BJ (cell line): ENCODE data around the gene RCAN2. TPM values are rescaled to one million over a fixed set of nuclear protein-coding genes. Genes with fewer than 3 reads are reported as not detected.

Experiments used
- CTCF ChIA-PET: fragments of 350-600 bp; formaldehyde crosslinking; extraction: SDS; loops from one replicate; lab custom pipeline; 2021; ENCODE audit warnings: antibody characterized with exemption, inconsistent platforms; lab: Yijun Ruan, JAX
- POLR2A ChIA-PET: fragments of 300-600 bp; sonication (Branson Sonifier 250); formaldehyde crosslinking; extraction: SDS; loops from one replicate; lab custom pipeline; 2021; ENCODE audit warnings: antibody characterized with exemption; lab: Charles Lee
- DNase-seq: peaks from one replicate; pipeline ENCODE4 v3.0.0-alpha.2; 2011; ENCODE audit warnings: low read depth
- H3K27me3 ChIP-seq: 2 replicates; pipeline ENCODE4 v1.6.0; 2011; ENCODE audit warnings: low read length; ENCODE audit not compliant: control insufficient read depth, insufficient read depth
- H3K36me3 ChIP-seq: 2 replicates; pipeline ENCODE4 v1.5.1; 2011; ENCODE audit warnings: low read length; ENCODE audit not compliant: control insufficient read depth, insufficient read depth
- H3K4me3 ChIP-seq: 2 replicates; pipeline ENCODE4 v1.5.1; 2011; ENCODE audit warnings: low read depth, mild to moderate bottlenecking, control low read depth, low read length
- CTCF ChIP-seq: IDR thresholded peaks from 2 replicates; pipeline ENCODE4 v1.5.1; 2011; ENCODE audit warnings: low read depth, mild to moderate bottlenecking, control low read depth, inconsistent platforms, low read length, moderate library complexity; ENCODE audit not compliant: insufficient read depth
- polyA plus RNA-seq: library from polyadenylated mRNA; depleted of rRNA; stranded (reverse); fragments of >200 nt; gene quantifications from 2 replicates; pipeline ENCODE4 v1.2.3, GENCODE V29; 2011

RCAN2 gene
- polyA plus RNA-seq, 1 experiment, result 5.9 TPM

GRCh38 chr6:46526607-46527006 lies 35.4 kb upstream of the RCAN2 start:
- ChIA-PET POLR2A (no interaction called here), CTCF (no interaction called here)
- TF ChIP-seq CTCF, result no peak
- no peaks in the 10 kb centered on the region for H3K27me3 ChIP-seq
- no peak for DNase-seq
- no peak overlapping the region for H3K4me3 ChIP-seq
- no peaks in the 10 kb centered on the region for H3K36me3 ChIP-seq

GRCh38 chr6:46525583-46525982 lies 34.3 kb upstream of the RCAN2 start:
- no peak overlapping the region for H3K4me3 ChIP-seq
- no peak for DNase-seq
- CTCF ChIA-PET, result no interaction called here
- POLR2A ChIA-PET, result no interaction called here
- H3K36me3 ChIP-seq, result no peaks in the 10 kb centered on the region
- TF ChIP-seq CTCF, result no peak
- H3K27me3 ChIP-seq, result no peaks in the 10 kb centered on the region

GRCh38 chr6:46521464-46521971 lies 30.3 kb upstream of the RCAN2 start:
- H3K4me3 ChIP-seq, result no peak overlapping the region
- CTCF ChIA-PET, result no interaction called here
- no peak for DNase-seq
- H3K27me3 ChIP-seq, result no peaks in the 10 kb centered on the region
- TF ChIP-seq CTCF, result no peak
- POLR2A ChIA-PET, result no interaction called here
- no peaks in the 10 kb centered on the region for H3K36me3 ChIP-seq

- H3K4me3 ChIP-seq, result no peak overlapping the region
- no peaks in the 10 kb centered on the region for H3K27me3 ChIP-seq
- no peak for DNase-seq
- ChIA-PET CTCF (interaction anchor here (2.1 kb wide), 1 partner anchor 10 kb away, joined by 8 read pairs; no protein-coding TSS in a partner anchor), POLR2A (no interaction called here)
- no peaks in the 10 kb centered on the region for H3K36me3 ChIP-seq
- TF ChIP-seq CTCF, result no peak
Measured at GRCh38 chr6:46517202-46517601, 26.0 kb upstream of the RCAN2 start.

GRCh38 chr6:46513533-46513932 lies 22.3 kb upstream of the RCAN2 start:
- ChIA-PET POLR2A (no interaction called here), CTCF (interaction anchor here (1.0 kb wide), 1 partner anchor 22 kb away, joined by 5 read pairs; no protein-coding TSS in a partner anchor)
- no peaks in the 10 kb centered on the region for H3K36me3 ChIP-seq
- H3K4me3 ChIP-seq, result no peak overlapping the region
- no peaks in the 10 kb centered on the region for H3K27me3 ChIP-seq
- TF ChIP-seq CTCF, result no peak
- no peak for DNase-seq
